ENCODE data around the gene SFMBT1. TPM values are rescaled to one million over a fixed set of nuclear protein-coding genes. Genes with fewer than 3 reads are reported as not detected.

SFMBT1 gene
- total and polyA plus RNA-seq, 2 experiments from 2014 or later: 5.3 to 24.0 TPM

DNA sequence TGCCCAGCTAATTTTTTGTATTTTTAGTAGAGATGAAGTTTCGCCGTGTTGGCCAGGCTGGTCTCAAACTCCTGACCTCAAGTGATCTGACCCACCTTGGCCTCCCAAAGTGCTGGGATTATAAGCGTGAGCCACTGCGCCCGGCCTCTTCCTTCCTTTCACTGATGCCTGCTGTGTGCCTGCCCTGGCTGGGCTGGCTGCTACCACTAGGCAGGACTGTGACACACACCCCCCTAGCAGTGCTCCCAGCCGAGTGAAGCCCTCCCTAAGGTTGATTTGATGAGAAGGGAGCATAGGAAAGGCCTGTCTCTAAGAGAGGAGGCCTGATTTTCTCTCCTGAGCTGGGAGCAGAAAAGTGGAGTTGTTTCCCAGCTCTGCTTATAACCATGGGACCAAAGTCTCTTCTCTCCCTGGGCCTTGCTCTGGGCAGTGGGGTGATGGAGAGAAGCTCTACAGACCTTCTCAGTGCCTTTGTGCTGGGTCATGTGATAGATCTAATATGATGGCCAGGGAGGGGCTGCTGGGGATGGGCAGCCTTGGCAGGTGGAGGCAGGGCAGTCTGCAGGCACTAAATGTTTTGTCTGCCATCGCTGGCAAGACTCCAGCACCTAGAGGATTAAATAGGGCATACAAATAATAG lies 20.1 kb upstream of the SFMBT1 start:
- H3K4me2 ChIP-seq: no peak overlapping the region
- no peaks in the 10 kb centered on the region for H3K9me3 Mint-ChIP-seq
- H4K20me1 ChIP-seq (replicated peaks; ENCODE audit: insufficient read depth): no peaks in the 10 kb centered on the region
- H3K79me2 ChIP-seq (replicated peaks; ENCODE audit: insufficient read depth): no peaks in the 10 kb centered on the region
- no peak overlapping the region for H2AFZ ChIP-seq
- H3K4me1 ChIP-seq (ENCODE audit: insufficient read depth): no peaks in the 10 kb centered on the region
- no peak overlapping the region for H3K4me3 Mint-ChIP-seq
- peaks cover 2% of the 10 kb centered on the region for H3K27me3 Mint-ChIP-seq (ENCODE audit: insufficient read depth, low read depth, poor library complexity)
- H3K4me1 Mint-ChIP-seq: 0 out of 3 replicates have a peak, but pooled peaks cover 6% of the 10 kb centered on the region
- DNase-seq (ENCODE audit: low spot score) (no peak), ATAC-seq (no peak)
- no peak overlapping the region for H3K27ac Mint-ChIP-seq
- H3K27me3 ChIP-seq (ENCODE audit: insufficient read depth): no peaks in the 10 kb centered on the region
- H3K27ac ChIP-seq (ENCODE audit: low read depth): no peak overlapping the region
- no peaks in the 10 kb centered on the region for H3K36me3 Mint-ChIP-seq (ENCODE audit: low read depth)
- no peaks in the 10 kb centered on the region for H3K36me3 ChIP-seq (ENCODE audit: insufficient read depth)
- H3F3A ChIP-seq (replicated peaks; ENCODE audit: low read depth): no peaks in the 10 kb centered on the region
- H3K9me2 ChIP-seq (ENCODE audit: insufficient read depth): no peaks in the 10 kb centered on the region
- TF ChIP-seq, protein P1, sequence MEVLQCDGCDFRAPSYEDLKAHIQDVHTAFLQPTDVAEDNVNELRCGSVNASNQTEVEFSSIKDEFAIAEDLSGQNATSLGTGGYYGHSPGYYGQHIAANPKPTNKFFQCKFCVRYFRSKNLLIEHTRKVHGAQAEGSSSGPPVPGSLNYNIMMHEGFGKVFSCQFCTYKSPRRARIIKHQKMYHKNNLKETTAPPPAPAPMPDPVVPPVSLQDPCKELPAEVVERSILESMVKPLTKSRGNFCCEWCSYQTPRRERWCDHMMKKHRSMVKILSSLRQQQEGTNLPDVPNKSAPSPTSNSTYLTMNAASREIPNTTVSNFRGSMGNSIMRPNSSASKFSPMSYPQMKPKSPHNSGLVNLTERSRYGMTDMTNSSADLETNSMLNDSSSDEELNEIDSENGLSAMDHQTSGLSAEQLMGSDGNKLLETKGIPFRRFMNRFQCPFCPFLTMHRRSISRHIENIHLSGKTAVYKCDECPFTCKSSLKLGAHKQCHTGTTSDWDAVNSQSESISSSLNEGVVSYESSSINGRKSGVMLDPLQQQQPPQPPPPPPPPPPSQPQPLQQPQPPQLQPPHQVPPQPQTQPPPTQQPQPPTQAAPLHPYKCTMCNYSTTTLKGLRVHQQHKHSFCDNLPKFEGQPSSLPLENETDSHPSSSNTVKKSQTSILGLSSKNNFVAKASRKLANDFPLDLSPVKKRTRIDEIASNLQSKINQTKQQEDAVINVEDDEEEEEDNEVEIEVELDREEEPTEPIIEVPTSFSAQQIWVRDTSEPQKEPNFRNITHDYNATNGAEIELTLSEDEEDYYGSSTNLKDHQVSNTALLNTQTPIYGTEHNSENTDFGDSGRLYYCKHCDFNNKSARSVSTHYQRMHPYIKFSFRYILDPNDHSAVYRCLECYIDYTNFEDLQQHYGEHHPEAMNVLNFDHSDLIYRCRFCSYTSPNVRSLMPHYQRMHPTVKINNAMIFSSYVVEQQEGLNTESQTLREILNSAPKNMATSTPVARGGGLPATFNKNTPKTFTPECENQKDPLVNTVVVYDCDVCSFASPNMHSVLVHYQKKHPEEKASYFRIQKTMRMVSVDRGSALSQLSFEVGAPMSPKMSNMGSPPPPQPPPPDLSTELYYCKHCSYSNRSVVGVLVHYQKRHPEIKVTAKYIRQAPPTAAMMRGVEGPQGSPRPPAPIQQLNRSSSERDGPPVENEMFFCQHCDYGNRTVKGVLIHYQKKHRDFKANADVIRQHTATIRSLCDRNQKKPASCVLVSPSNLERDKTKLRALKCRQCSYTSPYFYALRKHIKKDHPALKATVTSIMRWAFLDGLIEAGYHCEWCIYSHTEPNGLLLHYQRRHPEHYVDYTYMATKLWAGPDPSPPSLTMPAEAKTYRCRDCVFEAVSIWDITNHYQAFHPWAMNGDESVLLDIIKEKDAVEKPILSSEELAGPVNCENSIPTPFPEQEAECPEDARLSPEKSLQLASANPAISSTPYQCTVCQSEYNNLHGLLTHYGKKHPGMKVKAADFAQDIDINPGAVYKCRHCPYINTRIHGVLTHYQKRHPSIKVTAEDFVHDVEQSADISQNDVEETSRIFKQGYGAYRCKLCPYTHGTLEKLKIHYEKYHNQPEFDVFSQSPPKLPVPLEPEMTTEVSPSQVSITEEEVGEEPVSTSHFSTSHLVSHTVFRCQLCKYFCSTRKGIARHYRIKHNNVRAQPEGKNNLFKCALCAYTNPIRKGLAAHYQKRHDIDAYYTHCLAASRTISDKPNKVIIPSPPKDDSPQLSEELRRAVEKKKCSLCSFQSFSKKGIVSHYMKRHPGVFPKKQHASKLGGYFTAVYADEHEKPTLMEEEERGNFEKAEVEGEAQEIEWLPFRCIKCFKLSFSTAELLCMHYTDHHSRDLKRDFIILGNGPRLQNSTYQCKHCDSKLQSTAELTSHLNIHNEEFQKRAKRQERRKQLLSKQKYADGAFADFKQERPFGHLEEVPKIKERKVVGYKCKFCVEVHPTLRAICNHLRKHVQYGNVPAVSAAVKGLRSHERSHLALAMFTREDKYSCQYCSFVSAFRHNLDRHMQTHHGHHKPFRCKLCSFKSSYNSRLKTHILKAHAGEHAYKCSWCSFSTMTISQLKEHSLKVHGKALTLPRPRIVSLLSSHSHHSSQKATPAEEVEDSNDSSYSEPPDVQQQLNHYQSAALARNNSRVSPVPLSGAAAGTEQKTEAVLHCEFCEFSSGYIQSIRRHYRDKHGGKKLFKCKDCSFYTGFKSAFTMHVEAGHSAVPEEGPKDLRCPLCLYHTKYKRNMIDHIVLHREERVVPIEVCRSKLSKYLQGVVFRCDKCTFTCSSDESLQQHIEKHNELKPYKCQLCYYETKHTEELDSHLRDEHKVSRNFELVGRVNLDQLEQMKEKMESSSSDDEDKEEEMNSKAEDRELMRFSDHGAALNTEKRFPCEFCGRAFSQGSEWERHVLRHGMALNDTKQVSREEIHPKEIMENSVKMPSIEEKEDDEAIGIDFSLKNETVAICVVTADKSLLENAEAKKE (CRISPR knock-in tag; IDR thresholded peaks at IDR 0.05): no peak
- TF ChIP-seq JUNB (IDR thresholded peaks at IDR 0.05; ENCODE audit: unreplicated experiment) (no peak), ZNF331 (CRISPR knock-in tag; IDR thresholded peaks at IDR 0.05; ENCODE audit: low read depth) (no peak), CREB1 (CRISPR knock-in tag; IDR thresholded peaks at IDR 0.05; ENCODE audit: low read depth) (no peak), ZNF114 (CRISPR knock-in tag; IDR thresholded peaks at IDR 0.05) (no peak), EZH2phosphoT487 (IDR thresholded peaks at IDR 0.05; ENCODE audit: unreplicated experiment) (no peak), NANOG (IDR thresholded peaks at IDR 0.05; ENCODE audit: borderline replicate concordance) (no peak), EZH2 (IDR thresholded peaks at IDR 0.05; ENCODE audit: low read depth, unreplicated experiment) (no peak), STAT1 (IDR thresholded peaks at IDR 0.05; ENCODE audit: unreplicated experiment) (no peak), POLR2AphosphoS5 (IDR thresholded peaks at IDR 0.05; ENCODE audit: low read depth) (no peak)
- TF ChIP-seq, protein P2, sequence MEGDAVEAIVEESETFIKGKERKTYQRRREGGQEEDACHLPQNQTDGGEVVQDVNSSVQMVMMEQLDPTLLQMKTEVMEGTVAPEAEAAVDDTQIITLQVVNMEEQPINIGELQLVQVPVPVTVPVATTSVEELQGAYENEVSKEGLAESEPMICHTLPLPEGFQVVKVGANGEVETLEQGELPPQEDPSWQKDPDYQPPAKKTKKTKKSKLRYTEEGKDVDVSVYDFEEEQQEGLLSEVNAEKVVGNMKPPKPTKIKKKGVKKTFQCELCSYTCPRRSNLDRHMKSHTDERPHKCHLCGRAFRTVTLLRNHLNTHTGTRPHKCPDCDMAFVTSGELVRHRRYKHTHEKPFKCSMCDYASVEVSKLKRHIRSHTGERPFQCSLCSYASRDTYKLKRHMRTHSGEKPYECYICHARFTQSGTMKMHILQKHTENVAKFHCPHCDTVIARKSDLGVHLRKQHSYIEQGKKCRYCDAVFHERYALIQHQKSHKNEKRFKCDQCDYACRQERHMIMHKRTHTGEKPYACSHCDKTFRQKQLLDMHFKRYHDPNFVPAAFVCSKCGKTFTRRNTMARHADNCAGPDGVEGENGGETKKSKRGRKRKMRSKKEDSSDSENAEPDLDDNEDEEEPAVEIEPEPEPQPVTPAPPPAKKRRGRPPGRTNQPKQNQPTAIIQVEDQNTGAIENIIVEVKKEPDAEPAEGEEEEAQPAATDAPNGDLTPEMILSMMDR (conservative IDR thresholded peaks at IDR 0.05; ENCODE audit: low read depth in 2 of 2): no peak
- TF ChIP-seq, protein P3, sequence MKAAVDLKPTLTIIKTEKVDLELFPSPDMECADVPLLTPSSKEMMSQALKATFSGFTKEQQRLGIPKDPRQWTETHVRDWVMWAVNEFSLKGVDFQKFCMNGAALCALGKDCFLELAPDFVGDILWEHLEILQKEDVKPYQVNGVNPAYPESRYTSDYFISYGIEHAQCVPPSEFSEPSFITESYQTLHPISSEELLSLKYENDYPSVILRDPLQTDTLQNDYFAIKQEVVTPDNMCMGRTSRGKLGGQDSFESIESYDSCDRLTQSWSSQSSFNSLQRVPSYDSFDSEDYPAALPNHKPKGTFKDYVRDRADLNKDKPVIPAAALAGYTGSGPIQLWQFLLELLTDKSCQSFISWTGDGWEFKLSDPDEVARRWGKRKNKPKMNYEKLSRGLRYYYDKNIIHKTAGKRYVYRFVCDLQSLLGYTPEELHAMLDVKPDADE (IDR thresholded peaks at IDR 0.05): no peak
- TF ChIP-seq, protein P4, sequence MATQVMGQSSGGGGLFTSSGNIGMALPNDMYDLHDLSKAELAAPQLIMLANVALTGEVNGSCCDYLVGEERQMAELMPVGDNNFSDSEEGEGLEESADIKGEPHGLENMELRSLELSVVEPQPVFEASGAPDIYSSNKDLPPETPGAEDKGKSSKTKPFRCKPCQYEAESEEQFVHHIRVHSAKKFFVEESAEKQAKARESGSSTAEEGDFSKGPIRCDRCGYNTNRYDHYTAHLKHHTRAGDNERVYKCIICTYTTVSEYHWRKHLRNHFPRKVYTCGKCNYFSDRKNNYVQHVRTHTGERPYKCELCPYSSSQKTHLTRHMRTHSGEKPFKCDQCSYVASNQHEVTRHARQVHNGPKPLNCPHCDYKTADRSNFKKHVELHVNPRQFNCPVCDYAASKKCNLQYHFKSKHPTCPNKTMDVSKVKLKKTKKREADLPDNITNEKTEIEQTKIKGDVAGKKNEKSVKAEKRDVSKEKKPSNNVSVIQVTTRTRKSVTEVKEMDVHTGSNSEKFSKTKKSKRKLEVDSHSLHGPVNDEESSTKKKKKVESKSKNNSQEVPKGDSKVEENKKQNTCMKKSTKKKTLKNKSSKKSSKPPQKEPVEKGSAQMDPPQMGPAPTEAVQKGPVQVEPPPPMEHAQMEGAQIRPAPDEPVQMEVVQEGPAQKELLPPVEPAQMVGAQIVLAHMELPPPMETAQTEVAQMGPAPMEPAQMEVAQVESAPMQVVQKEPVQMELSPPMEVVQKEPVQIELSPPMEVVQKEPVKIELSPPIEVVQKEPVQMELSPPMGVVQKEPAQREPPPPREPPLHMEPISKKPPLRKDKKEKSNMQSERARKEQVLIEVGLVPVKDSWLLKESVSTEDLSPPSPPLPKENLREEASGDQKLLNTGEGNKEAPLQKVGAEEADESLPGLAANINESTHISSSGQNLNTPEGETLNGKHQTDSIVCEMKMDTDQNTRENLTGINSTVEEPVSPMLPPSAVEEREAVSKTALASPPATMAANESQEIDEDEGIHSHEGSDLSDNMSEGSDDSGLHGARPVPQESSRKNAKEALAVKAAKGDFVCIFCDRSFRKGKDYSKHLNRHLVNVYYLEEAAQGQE (IDR thresholded peaks at IDR 0.05; ENCODE audit: unreplicated experiment): no peak
- H3K4me3 ChIP-seq: no peak overlapping the region

Measured in GM23338 (cell line).